IMR-90 (cell line): Measurements from ENCODE around the gene ZNF609. TPM values are rescaled to one million over a fixed set of nuclear protein-coding genes. Genes with fewer than 3 reads are reported as not detected.

Source experiments
- ATAC-seq: fragments of 200-7000 bp; cut with Tn5 transposase; 2 replicates; pipeline ENCODE4 v1.9.1; 2020; ENCODE audit warnings: low read depth, mild to moderate bottlenecking, moderate library complexity
- BruUV-seq: library from RNA; stranded (reverse); fragments of 400-500 nt; replicated peaks from 2 replicates; lab custom pipeline; 2021; lab: Mats Ljungman, UMichigan
- CTCF ChIA-PET: fragments of 300-600 bp; formaldehyde crosslinking; extraction: SDS; loops from one replicate; lab custom pipeline; 2021; ENCODE audit warnings: antibody characterized with exemption; lab: Yijun Ruan, JAX
- POLR2A ChIA-PET: fragments of 300-600 bp; sonication (Branson Sonifier 250); formaldehyde crosslinking; loops from one replicate; lab custom pipeline; 2022; ENCODE audit warnings: antibody characterized with exemption; ENCODE audit not compliant: unreplicated experiment; lab: Charles Lee
- DNase-seq: peaks from one replicate; pipeline ENCODE4 v3.0.0; 2013
- H2AFZ ChIP-seq: replicated peaks from 2 replicates; pipeline ENCODE3; 2013; ENCODE audit warnings: low read length, mild to moderate bottlenecking; ENCODE audit not compliant: poor library complexity
- H2AK5ac ChIP-seq: 2 replicates; pipeline ENCODE4 v1.6.1; 2013; ENCODE audit warnings: low read depth, low read length, inconsistent platforms
- H2AK9ac ChIP-seq: replicated peaks from 2 replicates; pipeline ENCODE3; 2013; ENCODE audit warnings: mild to moderate bottlenecking, low read depth, low read length, moderate library complexity; ENCODE audit not compliant: poor library complexity
- H2BK120ac ChIP-seq: 2 replicates; pipeline ENCODE4 v1.6.1; 2013; ENCODE audit warnings: low read depth, low read length, inconsistent platforms
- H2BK15ac ChIP-seq: 3 replicates; pipeline ENCODE4 v1.6.1; 2013; ENCODE audit warnings: low read depth, low read length, inconsistent platforms
- H2BK20ac ChIP-seq: 2 replicates; pipeline ENCODE4 v1.6.1; 2013; ENCODE audit warnings: low read depth, mild to moderate bottlenecking, inconsistent platforms, low read length, moderate library complexity
- H2BK5ac ChIP-seq: 2 replicates; pipeline ENCODE4 v1.6.1; 2013; ENCODE audit warnings: mild to moderate bottlenecking, low read depth, low read length, inconsistent platforms; ENCODE audit not compliant: poor library complexity, severe bottlenecking
- H3K14ac ChIP-seq: replicated peaks from 2 replicates; pipeline ENCODE4 v1.6.1; 2013; ENCODE audit warnings: low read depth, low read length, inconsistent platforms
- H3K18ac ChIP-seq: 2 replicates; pipeline ENCODE4 v1.6.1; 2013; ENCODE audit warnings: low read depth, low read length, control low read depth
- H3K23ac ChIP-seq: 2 replicates; pipeline ENCODE4 v1.6.1; 2013; ENCODE audit warnings: low read depth, low read length, inconsistent platforms
- H3K27ac ChIP-seq: 2 replicates; pipeline ENCODE4 v1.5.1; 2013; ENCODE audit warnings: mild to moderate bottlenecking, control low read depth, low read length; ENCODE audit not compliant: insufficient read depth
- H3K27me3 ChIP-seq: 2 replicates; pipeline ENCODE4 v1.6.1; 2013; ENCODE audit warnings: low read length; ENCODE audit not compliant: control insufficient read depth, insufficient read depth
- H3K36me3 ChIP-seq: 2 replicates; pipeline ENCODE4 v1.6.1; 2013; ENCODE audit warnings: low read length, mixed read lengths; ENCODE audit not compliant: control insufficient read depth, insufficient read depth
- H3K4ac ChIP-seq: 2 replicates; pipeline ENCODE4 v1.6.1; 2013; ENCODE audit warnings: low read depth, low read length, inconsistent platforms
- H3K4me1 ChIP-seq: 2 replicates; pipeline ENCODE4 v1.6.1; 2013; ENCODE audit warnings: low read length, mixed read lengths; ENCODE audit not compliant: control insufficient read depth, insufficient read depth
- H3K4me2 ChIP-seq: 2 replicates; pipeline ENCODE4 v1.6.1; 2013; ENCODE audit warnings: low read depth, mild to moderate bottlenecking, control low read depth, low read length, moderate library complexity
- H3K4me3 ChIP-seq: 2 replicates; pipeline ENCODE4 v1.5.1; 2013; ENCODE audit warnings: low read depth, mild to moderate bottlenecking, control low read depth, low read length, moderate library complexity; ENCODE audit not compliant: insufficient read depth
- H3K56ac ChIP-seq: 2 replicates; pipeline ENCODE4 v1.6.1; 2013; ENCODE audit warnings: low read length, inconsistent platforms; ENCODE audit not compliant: insufficient read depth; ENCODE audit errors: extremely low read depth
- H3K79me1 ChIP-seq, 2 experiments: 2 replicates each; pipeline ENCODE4 v1.6.1; 2013; ENCODE audit warnings: low read length in 2 of 2, inconsistent platforms in 1 of 2, low read depth in 1 of 2
- H3K9ac ChIP-seq: 2 replicates; pipeline ENCODE4 v1.6.1; 2013; ENCODE audit warnings: low read depth, low read length, control low read depth
- H3K9me1 ChIP-seq: 2 replicates; pipeline ENCODE4 v1.6.1; 2013; ENCODE audit warnings: low read length, inconsistent platforms; ENCODE audit not compliant: insufficient read depth
- H3K9me3 ChIP-seq: 2 replicates; pipeline ENCODE4 v1.6.1; 2013; ENCODE audit warnings: low read length; ENCODE audit not compliant: control insufficient read depth, insufficient read depth
- H4K20me1 ChIP-seq: 2 replicates; pipeline ENCODE4 v1.6.1; 2013; ENCODE audit warnings: low read length, inconsistent platforms; ENCODE audit not compliant: insufficient read depth
- H4K5ac ChIP-seq: 2 replicates; pipeline ENCODE4 v1.6.1; 2013; ENCODE audit warnings: mild to moderate bottlenecking, low read depth, low read length, control low read depth
- H4K8ac ChIP-seq, 2 experiments: 2 replicates each; pipeline ENCODE4 v1.6.1; 2013; ENCODE audit warnings: low read depth in 2 of 2, low read length in 2 of 2, control low read depth in 1 of 2, inconsistent platforms in 1 of 2
- H4K91ac ChIP-seq: 2 replicates; pipeline ENCODE4 v1.6.1; 2013; ENCODE audit warnings: low read depth, low read length, inconsistent platforms; ENCODE audit not compliant: insufficient read depth
- BHLHE40 ChIP-seq: fragments of 150-350 bp; IDR thresholded peaks from 2 replicates; pipeline ENCODE4 v1.6.1; 2016; ENCODE audit warnings: mild to moderate bottlenecking, low read depth, low read length
- CEBPB ChIP-seq: IDR thresholded peaks from 2 replicates; pipeline ENCODE4 v1.6.1; 2012; ENCODE audit warnings: low read depth, low read length, improper control_type of control experiment
- FOS ChIP-seq: fragments of 150-350 bp; IDR thresholded peaks from 2 replicates; pipeline ENCODE4 v1.6.1; 2016; ENCODE audit warnings: low read depth, low read length
- MAZ ChIP-seq: IDR thresholded peaks from 2 replicates; pipeline ENCODE4 v1.6.1; 2012; ENCODE audit warnings: low read depth, mild to moderate bottlenecking, low read length, improper control_type of control experiment, moderate library complexity, borderline replicate concordance
- NFE2L2 ChIP-seq: fragments of 150-350 bp; IDR thresholded peaks from 2 replicates; pipeline ENCODE4 v1.6.1; 2016; ENCODE audit warnings: low read depth, mild to moderate bottlenecking, low read length
- POLR2A ChIP-seq: IDR thresholded peaks from 2 replicates; pipeline ENCODE4 v1.6.1; 2012; ENCODE audit warnings: mild to moderate bottlenecking, low read depth, low read length
- RAD21 ChIP-seq: IDR thresholded peaks from 2 replicates; pipeline ENCODE4 v1.6.1; 2012; ENCODE audit warnings: low read length, improper control_type of control experiment
- RCOR1 ChIP-seq: IDR thresholded peaks from 2 replicates; pipeline ENCODE4 v1.6.1; 2012; ENCODE audit warnings: mild to moderate bottlenecking, low read length, improper control_type of control experiment; ENCODE audit not compliant: insufficient replicate concordance
- RFX5 ChIP-seq: IDR thresholded peaks from 2 replicates; pipeline ENCODE4 v1.8.0; 2012; ENCODE audit warnings: low read depth, mild to moderate bottlenecking, low read length, moderate library complexity
- SMC3 ChIP-seq: fragments of 150-350 bp; IDR thresholded peaks from 2 replicates; pipeline ENCODE4 v1.6.1; 2016; ENCODE audit warnings: low read depth, mild to moderate bottlenecking, antibody characterized with exemption, low read length, moderate library complexity
- WGBS, 2 experiments: methylation state at CpG; one replicate each; pipeline versions ENCODE4 v1.1.5 to v1.1.7; 2013; ENCODE audit warnings: missing lambda C conversion rate in 2 of 2; ENCODE audit not compliant: insufficient read length in 1 of 2; ENCODE audit errors: extremely low coverage in 2 of 2; 5-methylcytosine and 5-hydroxymethylcytosine counted together
- dilution Hi-C: fragments of 300-500 bp; cut with HindIII; formaldehyde crosslinking; loops from one replicate; pipeline ENCODE4 v1.14.3; 2018; ENCODE audit warnings: low sequenced_read_pairs; ENCODE audit not compliant: unreplicated experiment
- in situ Hi-C: fragments of 300-500 bp; cut with MboI; formaldehyde crosslinking; loops from 3 replicates; pipeline ENCODE4 v1.14.3; 2019; ENCODE audit warnings: low sequenced_read_pairs, inconsistent platforms, mixed read lengths
- intact Hi-C: fragments of 100-400 bp; cut with micrococcal nuclease; formaldehyde crosslinking; loops from 2 replicates; pipeline ENCODE4 v1.10.0; 2022
- polyA plus RNA-seq, 3 experiments: library from polyadenylated mRNA; depleted of rRNA; stranded (reverse); fragments of >200 nt; gene quantifications; 2 replicates each; pipeline ENCODE4 v1.2.3, GENCODE V29; 2012; ENCODE audit warnings: low replicate concordance in 1 of 3
- total RNA-seq: library from RNA; depleted of rRNA; stranded (reverse); fragments of >200 nt; gene quantifications from 2 replicates; pipeline ENCODE4 v1.2.3, GENCODE V29; 2012
- TF ChIP-seq, protein P1 (sequence below): fragments of 150-350 bp; IDR thresholded peaks from 2 replicates; pipeline ENCODE4 v1.6.1; 2017; ENCODE audit warnings: mild to moderate bottlenecking, antibody characterized with exemption, low read length, low read depth
- TF ChIP-seq, protein P2 (sequence below): fragments of 150-350 bp; IDR thresholded peaks from 2 replicates; pipeline ENCODE4 v1.6.1; 2016; ENCODE audit warnings: low read depth, mild to moderate bottlenecking, low read length, moderate library complexity, borderline replicate concordance
- TF ChIP-seq, protein P3 (sequence below): conservative IDR thresholded peaks from 2 replicates; pipeline ENCODE4 v1.5.1; 2012; ENCODE audit warnings: mild to moderate bottlenecking, low read depth, low read length, improper control_type of control experiment

ZNF609 gene
- total and polyA plus RNA-seq, 2 of the 4 experiments (the other 2 are of a cell fraction), result 10.4 to 12.5 TPM

DNA sequence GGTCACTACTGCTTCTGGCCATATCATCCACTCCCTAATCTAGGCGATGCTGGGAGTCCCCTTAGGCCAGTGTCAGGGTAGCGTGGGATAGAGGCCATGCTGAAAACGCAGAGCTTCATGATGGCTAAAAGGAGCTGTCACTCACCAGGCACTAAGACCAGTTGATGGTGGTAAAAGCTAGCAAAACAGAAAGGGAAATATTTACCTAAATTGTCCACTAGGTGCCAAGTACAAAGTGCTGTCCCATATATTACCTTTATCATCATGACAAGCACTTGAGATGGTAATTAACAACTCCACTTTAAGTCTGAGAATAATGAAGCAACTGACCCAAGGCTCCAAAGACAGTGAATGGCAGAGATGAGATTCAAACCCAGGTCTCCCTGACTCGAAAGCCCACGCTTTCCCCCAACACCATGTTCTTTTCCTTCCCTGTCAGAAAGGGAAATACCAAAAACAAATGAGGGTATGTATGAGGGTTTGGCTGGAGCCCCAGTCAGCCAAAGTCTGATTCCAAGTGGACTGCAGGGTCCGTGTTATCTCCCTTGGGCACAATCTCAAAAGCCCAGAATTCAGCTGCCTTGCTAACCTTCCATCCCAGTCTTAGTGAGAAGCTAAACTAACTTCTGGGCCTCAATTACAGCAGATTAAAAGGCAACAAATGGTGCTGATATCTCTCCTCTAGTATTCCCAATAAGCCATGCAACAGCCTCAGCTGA lies 230.4 kb downstream of the ZNF609 start:
- Histone ChIP-seq H2AK9ac (no peak overlapping the region), H4K8ac (no peak overlapping the region), H2BK120ac (no peak overlapping the region), H3K56ac (no peak overlapping the region), H3K4me3 (no peak overlapping the region), H4K20me1 (peaks cover 34% of the 10 kb centered on the region), H2AK5ac (no peak overlapping the region), H2BK15ac (no peak overlapping the region), H3K27ac (no peak overlapping the region), H3K23ac (no peak overlapping the region), H2AFZ (no peak overlapping the region), H3K27me3 (no peaks in the 10 kb centered on the region), H3K14ac (no peak overlapping the region), H3K36me3 (peaks cover 54% of the 10 kb centered on the region), H4K91ac (no peak overlapping the region), H3K9me3 (no peaks in the 10 kb centered on the region), H4K5ac (no peak overlapping the region), H3K9ac (no peak overlapping the region), H3K9me1 (peaks cover 4% of the 10 kb centered on the region), H3K4me1 (peaks cover 9% of the 10 kb centered on the region), H3K18ac (no peak overlapping the region), H3K4me2 (no peak overlapping the region), H3K4ac (no peak overlapping the region), H2BK20ac (no peak overlapping the region), H2BK5ac (no peak overlapping the region), H3K79me1 (peaks cover 37 to 67% of the 10 kb centered on the region in 2 experiments)
- dilution Hi-C loops, result no loop called here
- DNase-seq (no peak), ATAC-seq (no peak)
- intact Hi-C loops, result no loop called here
- no CpG with 5 or more reads among the region's 6 CpGs for WGBS, 2 experiments
- ChIA-PET POLR2A (no interaction called here), CTCF (interaction anchor here (0.6 kb wide), 1 partner anchor 86 kb away, joined by 3 read pairs; no protein-coding TSS in a partner anchor)
- no peak for TF ChIP-seq SMC3
- TF ChIP-seq CEBPB, result no peak
- no peak for TF ChIP-seq MAZ
- no peak for TF ChIP-seq RCOR1
- no peak for TF ChIP-seq FOS
- TF ChIP-seq, protein P1, sequence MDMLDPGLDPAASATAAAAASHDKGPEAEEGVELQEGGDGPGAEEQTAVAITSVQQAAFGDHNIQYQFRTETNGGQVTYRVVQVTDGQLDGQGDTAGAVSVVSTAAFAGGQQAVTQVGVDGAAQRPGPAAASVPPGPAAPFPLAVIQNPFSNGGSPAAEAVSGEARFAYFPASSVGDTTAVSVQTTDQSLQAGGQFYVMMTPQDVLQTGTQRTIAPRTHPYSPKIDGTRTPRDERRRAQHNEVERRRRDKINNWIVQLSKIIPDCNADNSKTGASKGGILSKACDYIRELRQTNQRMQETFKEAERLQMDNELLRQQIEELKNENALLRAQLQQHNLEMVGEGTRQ, result no peak
- no peak for TF ChIP-seq RAD21
- TF ChIP-seq RFX5, result no peak
- TF ChIP-seq BHLHE40, result no peak
- no peak for TF ChIP-seq NFE2L2
- TF ChIP-seq, protein P2, sequence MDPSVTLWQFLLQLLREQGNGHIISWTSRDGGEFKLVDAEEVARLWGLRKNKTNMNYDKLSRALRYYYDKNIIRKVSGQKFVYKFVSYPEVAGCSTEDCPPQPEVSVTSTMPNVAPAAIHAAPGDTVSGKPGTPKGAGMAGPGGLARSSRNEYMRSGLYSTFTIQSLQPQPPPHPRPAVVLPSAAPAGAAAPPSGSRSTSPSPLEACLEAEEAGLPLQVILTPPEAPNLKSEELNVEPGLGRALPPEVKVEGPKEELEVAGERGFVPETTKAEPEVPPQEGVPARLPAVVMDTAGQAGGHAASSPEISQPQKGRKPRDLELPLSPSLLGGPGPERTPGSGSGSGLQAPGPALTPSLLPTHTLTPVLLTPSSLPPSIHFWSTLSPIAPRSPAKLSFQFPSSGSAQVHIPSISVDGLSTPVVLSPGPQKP, result no peak
- TF ChIP-seq, protein P3, sequence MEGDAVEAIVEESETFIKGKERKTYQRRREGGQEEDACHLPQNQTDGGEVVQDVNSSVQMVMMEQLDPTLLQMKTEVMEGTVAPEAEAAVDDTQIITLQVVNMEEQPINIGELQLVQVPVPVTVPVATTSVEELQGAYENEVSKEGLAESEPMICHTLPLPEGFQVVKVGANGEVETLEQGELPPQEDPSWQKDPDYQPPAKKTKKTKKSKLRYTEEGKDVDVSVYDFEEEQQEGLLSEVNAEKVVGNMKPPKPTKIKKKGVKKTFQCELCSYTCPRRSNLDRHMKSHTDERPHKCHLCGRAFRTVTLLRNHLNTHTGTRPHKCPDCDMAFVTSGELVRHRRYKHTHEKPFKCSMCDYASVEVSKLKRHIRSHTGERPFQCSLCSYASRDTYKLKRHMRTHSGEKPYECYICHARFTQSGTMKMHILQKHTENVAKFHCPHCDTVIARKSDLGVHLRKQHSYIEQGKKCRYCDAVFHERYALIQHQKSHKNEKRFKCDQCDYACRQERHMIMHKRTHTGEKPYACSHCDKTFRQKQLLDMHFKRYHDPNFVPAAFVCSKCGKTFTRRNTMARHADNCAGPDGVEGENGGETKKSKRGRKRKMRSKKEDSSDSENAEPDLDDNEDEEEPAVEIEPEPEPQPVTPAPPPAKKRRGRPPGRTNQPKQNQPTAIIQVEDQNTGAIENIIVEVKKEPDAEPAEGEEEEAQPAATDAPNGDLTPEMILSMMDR, result no peak
- no peak for TF ChIP-seq POLR2A
- in situ Hi-C loops, result no loop called here
- no TSS peak for BruUV-seq
